Brain pericyte (primary cell): ENCODE measurements around the gene GAST.
"Not testable (repeated sequence)": the region's sequence is repeated elsewhere in the genome, so short reads cannot be mapped to it uniquely, and the experiment has no call there.

Source experiments
- DNase-seq: peaks from one replicate; pipeline ENCODE4 v3.0.0-alpha.2; 2012; ENCODE audit warnings: low read depth, low spot score

The GAST gene

GRCh38 chr17:41683441-41684007 is 28.6 kb upstream of the GAST start:
- no peak for DNase-seq

DNA sequence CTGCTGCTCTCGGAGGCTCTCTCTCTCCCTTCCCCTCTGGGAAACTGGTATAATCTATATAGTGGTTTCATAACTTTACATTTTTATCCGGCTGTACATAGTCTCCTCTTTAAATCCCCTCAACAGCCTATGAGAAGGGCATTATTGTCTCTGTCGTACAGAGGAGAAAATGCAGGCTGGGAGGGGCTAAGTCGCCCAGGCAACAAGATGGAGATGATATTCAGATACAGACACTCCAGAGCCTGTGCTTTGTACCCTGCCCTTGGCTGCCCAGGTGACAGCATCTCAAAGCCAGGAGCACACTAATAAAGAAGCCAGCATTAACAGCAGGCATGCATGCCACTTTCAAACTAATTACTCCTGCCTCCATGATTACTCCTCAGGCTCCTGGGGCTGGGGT is 28.1 kb upstream of the GAST start:
- no peak for DNase-seq

- DNase-seq, result not testable (repeated sequence)
These were observed 26.4 kb upstream of the GAST start for GRCh38 chr17:41685753-41686152.

- no peak for DNase-seq
These were observed 25.9 kb upstream of the GAST start for GRCh38 chr17:41686281-41686680.

DNA sequence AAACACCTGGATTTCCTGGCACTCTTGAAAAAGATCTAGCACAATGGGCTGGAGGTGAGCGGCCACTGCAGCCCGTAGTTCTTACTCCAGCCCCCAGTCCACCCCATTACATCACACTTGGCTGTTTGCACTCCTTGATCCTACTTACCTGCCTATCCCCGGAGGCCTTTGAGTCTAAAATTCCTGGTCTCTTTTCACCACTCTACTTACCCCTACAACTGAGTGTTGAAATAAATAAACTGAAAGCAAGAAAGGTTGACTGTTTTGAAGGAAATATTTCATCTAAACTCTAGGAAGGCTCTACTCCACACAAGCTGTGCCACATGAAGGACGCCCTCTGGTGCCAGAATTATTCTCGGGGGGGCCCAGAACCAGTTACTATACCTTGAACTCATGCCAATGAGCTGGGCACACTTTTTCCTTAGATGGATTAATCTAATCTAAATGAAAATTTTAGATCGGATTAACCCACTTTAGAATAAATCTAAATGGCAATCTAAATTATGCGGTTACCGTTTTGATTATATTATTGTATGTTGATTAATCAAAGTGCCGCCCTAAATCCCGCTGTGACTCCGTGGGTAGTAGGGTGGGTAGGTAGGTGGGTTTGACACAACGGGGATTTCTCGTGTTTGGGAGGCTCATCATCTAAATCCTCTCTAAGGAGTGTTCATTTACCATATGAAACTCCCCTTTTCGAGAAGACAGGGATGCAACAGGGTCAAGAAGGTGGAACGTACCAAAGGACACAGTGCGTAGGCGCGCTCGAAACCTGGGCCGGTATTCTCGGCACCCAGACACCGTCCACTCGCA is 24.1 kb upstream of the GAST start:
- no peak for DNase-seq

DNA sequence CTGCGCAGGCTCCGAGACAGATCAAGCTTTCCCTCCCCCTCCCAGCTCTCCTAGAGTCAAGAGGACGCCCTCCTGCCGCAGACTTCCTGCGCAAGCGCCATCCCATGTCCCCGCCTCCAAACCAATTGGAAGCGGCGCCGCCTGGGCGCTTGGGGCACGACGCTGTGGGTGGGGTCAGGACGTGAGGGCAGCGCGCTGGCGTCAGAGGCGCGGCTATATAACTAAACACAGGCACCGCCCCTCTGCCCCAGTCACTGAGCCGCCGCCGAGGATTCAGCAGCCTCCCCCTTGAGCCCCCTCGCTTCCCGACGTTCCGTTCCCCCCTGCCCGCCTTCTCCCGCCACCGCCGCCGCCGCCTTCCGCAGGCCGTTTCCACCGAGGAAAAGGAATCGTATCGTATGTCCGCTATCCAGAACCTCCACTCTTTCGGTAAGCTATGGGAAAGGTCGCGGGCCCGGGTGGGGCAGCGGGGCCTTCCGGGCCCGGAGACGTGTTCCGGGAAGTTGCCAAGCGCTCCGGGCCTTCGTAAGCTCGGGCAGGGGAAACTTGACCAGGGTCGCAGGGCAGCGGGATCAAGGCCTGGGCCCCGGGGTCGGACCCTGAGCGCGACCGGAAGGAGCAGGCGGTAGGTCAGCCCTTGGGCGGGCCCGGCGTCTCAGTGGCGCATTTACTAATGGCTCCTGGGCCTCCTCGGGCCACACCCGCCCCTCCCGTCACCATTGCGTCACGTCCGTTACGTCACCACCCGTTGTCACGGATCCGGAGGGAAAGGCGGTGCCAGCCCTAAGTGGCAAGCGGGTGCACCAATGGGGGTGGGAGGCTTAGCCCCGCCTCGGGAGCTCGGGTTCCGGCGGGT is 23.3 kb upstream of the GAST start, which contains the start of gene EIF1:
Gene EIF1 (plus strand): TSS at position 245 of the 856 bp plus-strand sequence. CDS start 154 bp downstream, at position 399.
- peak; percentile 98 for DNase-seq

- no peak for DNase-seq
These were observed 22.4 kb upstream of the GAST start for GRCh38 chr17:41689497-41690299.

DNA sequence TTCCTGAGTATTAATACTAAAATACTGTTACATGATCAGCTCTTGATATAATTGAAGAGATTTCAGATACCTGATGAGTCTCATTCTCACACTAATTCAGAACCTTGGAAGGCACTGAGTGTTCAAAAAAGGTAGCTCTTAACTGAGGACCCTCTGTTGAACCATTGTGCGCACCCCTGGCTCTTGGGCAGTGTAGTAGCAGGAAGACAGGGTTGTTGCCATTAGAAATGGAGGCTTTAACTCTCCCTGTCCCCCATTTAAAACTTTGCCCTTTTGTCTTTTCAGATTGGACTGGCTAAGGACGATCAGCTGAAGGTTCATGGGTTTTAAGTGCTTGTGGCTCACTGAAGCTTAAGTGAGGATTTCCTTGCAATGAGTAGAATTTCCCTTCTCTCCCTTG is 21.6 kb upstream of the GAST start:
- DNase-seq, result no peak

- DNase-seq, result no peak
These were observed 20.9 kb upstream of the GAST start for GRCh38 chr17:41691031-41691777.

- no peak for DNase-seq
These were observed 19.2 kb upstream of the GAST start for GRCh38 chr17:41692722-41693521.

DNA sequence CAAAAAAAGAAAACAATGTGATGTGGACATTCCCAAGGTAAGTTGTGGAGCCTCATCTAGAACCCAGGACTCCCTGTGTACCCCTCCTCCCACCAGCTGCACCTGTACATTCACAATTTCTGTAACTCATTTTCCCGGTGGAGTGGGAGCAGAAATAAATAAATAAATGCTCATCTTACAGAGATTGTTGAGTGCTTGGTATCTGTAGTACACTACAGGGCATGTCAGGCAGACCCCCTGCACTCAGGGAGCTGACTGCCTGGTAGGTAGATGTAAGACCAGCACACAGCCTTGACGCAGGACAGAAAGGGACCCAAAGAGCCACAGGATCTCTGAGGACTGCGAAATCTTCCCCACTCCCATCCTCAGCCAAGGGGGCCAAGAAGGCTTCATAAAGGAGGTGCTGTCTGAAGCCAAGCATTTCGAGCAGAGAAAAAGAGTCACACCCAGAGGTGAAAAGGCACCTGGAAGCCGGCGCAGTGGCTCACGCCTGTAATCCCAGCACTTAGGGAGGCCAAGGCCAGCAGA is 16.9 kb upstream of the GAST start:
- no peak for DNase-seq

DNA sequence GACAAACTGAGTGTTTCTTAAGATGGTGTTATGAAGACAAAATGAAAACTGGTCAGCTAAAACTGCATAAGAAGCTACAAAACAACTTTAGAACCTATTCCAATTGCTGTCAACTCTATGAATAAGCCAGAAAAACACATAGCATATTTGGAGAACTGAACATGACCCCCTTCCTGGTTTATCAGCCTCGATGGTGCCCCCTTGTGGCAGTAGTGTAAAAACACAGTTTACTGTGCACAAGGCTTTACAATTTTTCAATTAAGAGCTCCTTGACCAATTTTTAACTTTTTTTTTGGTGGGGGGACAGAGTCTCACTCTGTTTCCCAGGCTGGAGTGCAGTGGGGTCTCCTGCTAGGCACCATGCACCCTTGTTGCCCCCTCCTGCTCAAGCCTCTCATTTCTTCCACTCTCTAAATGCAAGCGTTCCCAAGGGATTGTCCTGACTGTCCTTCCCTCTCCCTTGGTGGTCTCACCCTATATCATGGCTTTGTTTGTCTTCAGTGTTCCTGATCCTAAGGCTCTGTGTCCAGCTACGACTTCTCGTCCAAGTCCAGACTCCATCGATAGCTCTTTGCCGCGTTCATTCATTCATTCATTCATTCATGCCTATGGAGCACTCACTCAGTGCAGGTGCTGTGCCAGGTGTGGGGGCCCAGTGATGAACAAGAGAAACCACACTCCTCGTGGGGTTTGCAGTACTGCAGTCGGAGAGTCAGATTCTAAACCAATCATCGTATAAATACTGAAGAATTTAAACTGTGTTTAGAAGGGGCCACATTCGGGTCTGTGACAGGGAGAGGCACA is 16.0 kb upstream of the GAST start:
- DNase-seq, result no peak

DNA sequence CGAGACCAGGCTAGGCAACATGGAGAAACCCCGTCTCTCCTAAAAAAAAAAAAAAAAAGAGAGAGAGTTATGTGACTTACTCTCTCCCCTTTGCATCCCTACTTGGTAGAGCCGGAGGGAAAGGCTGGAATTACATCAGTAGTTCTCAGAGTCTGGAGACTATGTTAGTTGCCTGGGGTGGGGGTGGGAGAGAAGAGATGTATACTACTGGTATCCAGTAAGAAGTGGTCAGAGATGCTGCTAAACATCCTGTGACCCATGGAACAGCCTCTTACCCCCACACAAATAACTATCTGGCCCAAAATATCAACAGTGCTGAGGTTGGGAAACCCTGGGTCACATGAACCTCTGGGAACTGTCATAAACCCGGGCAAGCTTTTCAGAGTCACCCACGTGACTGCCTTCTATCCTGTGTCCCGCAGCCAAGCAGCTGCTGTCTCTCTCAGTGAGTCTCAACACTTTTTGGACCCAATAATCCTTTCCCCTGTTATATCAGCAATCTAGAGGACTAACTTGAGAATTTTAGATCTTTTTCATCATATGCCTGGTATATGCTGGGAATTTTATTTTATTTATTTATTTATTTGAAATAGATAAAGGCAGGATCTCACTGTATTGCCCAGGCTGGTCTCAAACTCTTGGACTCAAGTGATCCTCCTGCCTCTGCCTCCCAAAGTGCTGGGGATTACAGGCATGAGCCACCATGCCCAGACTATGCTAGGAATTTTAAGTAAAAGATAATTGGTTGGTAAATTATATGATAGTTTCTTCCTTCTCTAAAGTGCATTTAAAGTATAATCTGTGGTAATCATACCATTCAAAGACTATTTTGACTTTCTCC is 14.8 kb upstream of the GAST start:
- no peak for DNase-seq

- DNase-seq, result not testable (repeated sequence)
These were observed 11.3 kb upstream of the GAST start for GRCh38 chr17:41700843-41701242.

DNA sequence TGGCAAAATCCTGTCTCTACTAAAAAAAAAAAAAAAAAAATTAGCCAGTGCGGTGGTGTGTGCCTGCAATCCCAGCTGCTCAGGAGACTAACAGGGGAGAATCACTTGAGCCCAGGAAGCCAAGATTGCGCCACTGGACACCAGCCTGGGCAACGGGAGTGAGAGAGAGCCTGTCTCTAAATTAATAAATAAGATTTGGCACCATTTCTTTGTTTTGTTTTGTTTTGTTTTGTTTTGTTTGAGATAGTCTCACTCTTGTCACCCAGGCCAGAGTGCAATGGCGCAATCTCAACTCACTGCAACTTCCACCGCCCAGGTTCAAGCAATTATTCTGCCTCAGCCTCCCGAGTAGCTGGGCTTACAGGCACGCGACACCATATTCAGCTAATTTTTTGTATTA is 9.4 kb upstream of the GAST start:
- DNase-seq, result no peak

DNA sequence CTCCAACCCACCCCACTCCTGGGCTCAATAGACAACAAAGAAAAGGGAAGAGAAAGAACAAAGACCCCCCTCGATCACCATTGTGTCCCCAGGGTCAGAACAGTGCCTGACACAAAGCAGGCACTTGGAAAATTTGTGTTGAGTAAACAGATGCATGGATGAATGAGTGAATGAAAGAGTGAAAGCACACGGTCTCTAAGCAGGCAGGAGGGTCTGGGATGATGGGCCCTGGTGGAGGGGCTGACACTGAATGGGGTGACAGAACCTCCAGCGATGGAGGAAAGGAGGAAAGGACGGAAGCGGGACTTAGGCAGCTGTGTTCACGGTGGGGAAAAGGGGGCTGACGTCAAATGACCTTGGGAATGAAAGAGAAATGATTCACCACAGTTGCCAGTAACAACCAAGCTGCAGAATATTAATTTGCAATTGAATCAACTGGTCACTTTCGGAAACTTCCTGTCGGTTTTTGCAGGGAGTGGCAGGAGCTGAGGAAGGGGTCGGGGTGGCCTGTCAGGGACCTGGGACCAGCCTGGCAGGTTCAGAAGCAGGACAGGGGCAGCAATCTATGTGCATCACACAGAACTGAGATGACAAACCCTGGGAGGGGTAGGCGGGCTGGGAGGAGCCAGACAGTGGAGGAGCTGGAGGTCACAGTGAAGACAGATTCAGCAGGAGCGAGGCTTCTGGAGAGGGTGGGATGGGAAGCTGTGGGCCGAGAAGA is 6.7 kb upstream of the GAST start:
- DNase-seq, result no peak
